Psoas muscle (tissue), 8 donors: ENCODE results near the gene PKDCC. TPM values are rescaled to one million over a fixed set of nuclear protein-coding genes. Genes with fewer than 3 reads are reported as not detected.

Source experiments
- ATAC-seq, 4 donors: fragments of 200-7000 bp; cut with Tn5 transposase; one replicate each; pipeline ENCODE4 v1.9.1; 2020; ENCODE audit warnings: moderate library complexity in 3 of 4, mild to moderate bottlenecking in 2 of 4
- DNase-seq, 2 donors: peaks; one replicate each; pipeline ENCODE4 v3.0.0-alpha.2; 2020
- H3K27ac ChIP-seq: fragments of 200-600 bp; one replicate; pipeline ENCODE4 v1.8.0; 2022
- H3K27me3 ChIP-seq, 3 donors: fragments of 200-600 bp in 1 of 3; one replicate each; pipeline versions ENCODE4 v1.6.1 to v1.8.0; 2013 to 2022; ENCODE audit warnings: low read length in 2 of 3, mild to moderate bottlenecking in 2 of 3, moderate library complexity in 1 of 3; ENCODE audit not compliant: insufficient read depth in 3 of 3
- H3K36me3 ChIP-seq, 2 donors: fragments of 200-600 bp in 1 of 2; one replicate each; pipeline versions ENCODE4 v1.6.1 to v1.8.0; 2013 to 2022; ENCODE audit warnings: low read depth in 1 of 2, mild to moderate bottlenecking in 1 of 2, moderate library complexity in 1 of 2; ENCODE audit not compliant: insufficient read depth in 1 of 2
- H3K4me1 ChIP-seq: fragments of 200-600 bp; one replicate; pipeline ENCODE4 v1.8.0; 2022
- H3K4me3 ChIP-seq: fragments of 200-600 bp; one replicate; pipeline ENCODE4 v1.8.0; 2022; ENCODE audit warnings: mild to moderate bottlenecking
- H3K9me3 ChIP-seq: fragments of 200-600 bp; one replicate; pipeline ENCODE4 v1.8.0; 2022
- CTCF ChIP-seq: fragments of 200-600 bp; IDR thresholded peaks from one replicate; pipeline ENCODE4 v1.8.0; 2022; ENCODE audit warnings: antibody characterized with exemption
- WGBS, 3 donors: extraction: QIAGEN DNeasy Blood & Tissue Kit; methylation state at CpG; one replicate each; pipeline versions ENCODE4 v1.1.6 to v1.1.7; 2013; 5-methylcytosine and 5-hydroxymethylcytosine counted together
- intact Hi-C, 2 donors: fragments of 100-400 bp; cut with DNase I; formaldehyde crosslinking; loops; one replicate each; pipeline versions ENCODE4 v1.11.0 to v1.14.2; 2022
- polyA plus RNA-seq, 3 donors: library from polyadenylated mRNA; stranded (reverse); fragments of 200-250 nt; gene quantifications; one replicate each; pipeline ENCODE4 v1.2.3, GENCODE V29; 2013
- total RNA-seq, 4 donors: library from RNA; stranded (reverse); fragmentation: NEBNext Ultra II Directional in 2 of 4; extraction: Animal tissue kit (Norgen Biotek cat#: 25700) in 2 of 4; gene quantifications; one replicate each; pipeline versions ENCODE4 v1.2.1 to v1.2.4, GENCODE V29; 2021 to 2023
- donor health status: healthy with polysubstance abuse.
- donor health status: DM: no; HTN: no; CAD: no; lungs with moderate emphysema.
- donor health status: Bipolar disorder and iron deficiency.
- donor health status: healthy.
- donor health status: DM: yes; HTN: yes; CAD: no.
- donor health status: DM: no; HTN: no; CAD: no.
- donor health status: DM: no; HTN: no; CAD: no.
- donor health status: DM: yes; HTN: yes; CAD: no.

Gene PKDCC
- total and polyA plus RNA-seq, 7 donors, result 45.6 to 209 (median 153) TPM

- intact Hi-C loops, result loop anchor here in 1 of 2 donors (5.0 kb wide), 1 partner anchor 80 kb away; no protein-coding TSS in a partner anchor
- ATAC-seq (peak; percentile 3 to 22 (median 8)), DNase-seq (peak in 1 of 2 donors; percentile 17)
- H3K36me3 ChIP-seq, result no peaks in the 10 kb centered on the region
- no peaks in the 10 kb centered on the region for H3K9me3 ChIP-seq
- H3K4me3 ChIP-seq, result peak overlapping the region; percentile 90
- peak overlapping the region; percentile 87 for H3K27ac ChIP-seq
- H3K4me1 ChIP-seq, result peaks cover 27% of the 10 kb centered on the region
- H3K27me3 ChIP-seq, result no peaks in the 10 kb centered on the region
- TF ChIP-seq CTCF, result no peak
- WGBS, 3 donors, result 7 to 13% (median 9%) methylated on average over 32 to 39 of the region's 39 CpGs
These were observed 868 bp upstream of the PKDCC start for GRCh38 chr2:42046819-42047487.

GRCh38 chr2:42048299-42049220 is 739 bp downstream of the PKDCC start:
- H3K27me3 ChIP-seq, result no peaks in the 10 kb centered on the region
- H3K27ac ChIP-seq, result peak overlapping the region; percentile 94
- ATAC-seq (peak; percentile 5 to 32 (median 18)), DNase-seq (peak; percentile 31 to 65)
- H3K4me1 ChIP-seq, result peaks cover 43% of the 10 kb centered on the region
- no peak for TF ChIP-seq CTCF
- peak overlapping the region; percentile 95 for H3K4me3 ChIP-seq
- no peaks in the 10 kb centered on the region for H3K9me3 ChIP-seq
- 1 to 2% (median 2%) methylated on average over 26 to 80 of the region's 80 CpGs for WGBS, 3 donors
- H3K36me3 ChIP-seq, result no peaks in the 10 kb centered on the region
- intact Hi-C loops, result loop anchor here in 1 of 2 donors (5.0 kb wide), 1 partner anchor 81 kb away; no protein-coding TSS in a partner anchor

- TF ChIP-seq CTCF, result no peak
- Histone ChIP-seq H3K36me3 (no peaks in the 10 kb centered on the region), H3K4me3 (peak overlapping the region; percentile 95), H3K4me1 (peaks cover 49% of the 10 kb centered on the region), H3K27me3 (no peaks in the 10 kb centered on the region), H3K9me3 (no peaks in the 10 kb centered on the region), H3K27ac (peak overlapping the region; percentile 94)
- intact Hi-C loops, result loop anchor here (5.0 kb wide), 2 partner anchors 82 to 122 kb away; no protein-coding TSS in a partner anchor
- WGBS, 3 donors, result 17 to 34% (median 22%) methylated on average over 11 of the region's 11 CpGs
- ATAC-seq, result peak in 3 of 4 donors; percentile 19 to 25 (median 19)
- DNase-seq, result no peak
These were observed 1.6 kb downstream of the PKDCC start for GRCh38 chr2:42049221-42050009.

GRCh38 chr2:42050010-42050702 is 2.3 kb downstream of the PKDCC start:
- peak in 1 of 2 donors; percentile 35 for DNase-seq
- H3K9me3 ChIP-seq, result no peaks in the 10 kb centered on the region
- H3K27me3 ChIP-seq, result no peaks in the 10 kb centered on the region
- ATAC-seq, result peak in 1 of 4 donors; percentile 10
- H3K4me3 ChIP-seq, result peak overlapping the region; percentile 95
- H3K4me1 ChIP-seq, result peaks cover 56% of the 10 kb centered on the region
- H3K36me3 ChIP-seq, result peaks cover 0 to 6% of the 10 kb centered on the region in 2 donors
- intact Hi-C loops, result loop anchor here in 1 of 2 donors (5.0 kb wide), 1 partner anchor 123 kb away; no protein-coding TSS in a partner anchor
- H3K27ac ChIP-seq, result peak overlapping the region; percentile 94
- WGBS, 3 donors, result 21 to 33% (median 22%) methylated on average over 14 of the region's 14 CpGs
- no peak for TF ChIP-seq CTCF
